Erythroblast (primary cell): ENCODE results near the gene PABPC1L.

Source experiments
- DNase-seq, 2 experiments: peaks; one replicate each; lab custom pipeline; 2025; lab: John Stamatoyannopoulos, UW
- GATA1 ChIP-seq: IDR thresholded peaks from 2 replicates; pipeline ENCODE4 v1.6.1; 2011; ENCODE audit warnings: low read depth, mild to moderate bottlenecking, control low read depth, low read length, moderate library complexity
- POLR2A ChIP-seq: IDR thresholded peaks from 2 replicates; pipeline ENCODE4 v1.6.1; 2011; ENCODE audit warnings: mild to moderate bottlenecking, low read length

The PABPC1L gene

DNA sequence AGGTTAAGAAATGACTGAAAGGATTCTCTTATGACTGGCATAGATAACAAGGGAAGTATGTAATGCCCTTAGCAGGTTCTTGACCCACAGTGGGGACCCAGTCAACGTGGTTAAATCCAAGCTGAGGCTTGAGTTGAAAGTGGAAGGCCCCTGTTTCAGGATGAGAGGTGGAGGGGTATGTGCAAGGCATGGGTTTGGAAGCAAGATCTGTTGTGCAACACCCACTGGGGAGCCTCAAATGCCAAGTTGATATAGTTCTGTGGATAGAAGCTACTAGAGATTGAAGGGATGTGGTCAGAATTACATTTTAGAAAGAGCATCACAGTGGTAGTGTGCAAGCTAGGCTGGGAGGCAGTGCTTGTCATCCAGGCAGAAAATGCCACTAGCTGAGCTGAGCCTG is 5.1 kb downstream of the PABPC1L start:
- no peak for DNase-seq
- no peak for TF ChIP-seq GATA1
- TF ChIP-seq POLR2A, result no peak

DNA sequence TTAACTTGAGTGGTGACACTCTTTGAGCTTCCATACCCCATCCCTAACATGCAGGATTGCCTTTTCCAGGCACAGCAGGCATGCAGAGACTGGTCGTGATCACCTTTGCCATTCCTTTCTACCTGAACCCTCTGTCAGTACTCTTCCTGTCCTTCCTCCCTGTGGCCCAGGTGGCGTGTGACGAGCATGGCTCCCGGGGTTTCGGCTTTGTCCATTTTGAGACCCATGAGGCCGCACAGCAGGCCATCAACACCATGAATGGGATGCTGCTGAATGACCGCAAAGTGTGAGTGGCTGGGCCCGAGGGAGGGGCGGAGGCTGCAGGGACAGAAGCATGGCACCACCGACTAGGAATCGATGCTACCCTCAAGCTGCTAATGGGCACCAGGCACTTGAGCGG is 6.7 kb downstream of the PABPC1L start:
- no peak for DNase-seq
- no peak for TF ChIP-seq POLR2A
- TF ChIP-seq GATA1, result no peak

DNA sequence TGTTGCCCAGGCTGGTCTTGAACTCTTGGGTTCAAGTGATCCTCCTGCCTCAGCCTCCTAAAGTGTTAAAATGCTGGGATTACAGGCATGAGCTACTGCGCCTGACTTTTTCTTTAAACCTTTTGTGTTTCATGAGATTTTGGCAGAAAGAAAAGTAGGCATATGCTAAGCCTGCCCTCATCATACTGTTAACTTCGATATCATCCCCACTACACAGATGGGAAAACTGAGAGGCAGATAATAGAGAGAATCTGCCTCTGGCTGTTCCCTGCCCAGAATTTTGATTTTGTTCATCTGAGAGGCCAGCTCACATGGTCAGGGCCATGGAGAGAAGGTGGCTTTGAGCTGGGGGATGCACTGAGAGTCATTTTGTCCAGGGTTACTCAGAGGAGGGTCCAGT is 7.5 kb downstream of the PABPC1L start:
- DNase-seq, result no peak
- TF ChIP-seq GATA1, result no peak
- TF ChIP-seq POLR2A, result no peak

DNA sequence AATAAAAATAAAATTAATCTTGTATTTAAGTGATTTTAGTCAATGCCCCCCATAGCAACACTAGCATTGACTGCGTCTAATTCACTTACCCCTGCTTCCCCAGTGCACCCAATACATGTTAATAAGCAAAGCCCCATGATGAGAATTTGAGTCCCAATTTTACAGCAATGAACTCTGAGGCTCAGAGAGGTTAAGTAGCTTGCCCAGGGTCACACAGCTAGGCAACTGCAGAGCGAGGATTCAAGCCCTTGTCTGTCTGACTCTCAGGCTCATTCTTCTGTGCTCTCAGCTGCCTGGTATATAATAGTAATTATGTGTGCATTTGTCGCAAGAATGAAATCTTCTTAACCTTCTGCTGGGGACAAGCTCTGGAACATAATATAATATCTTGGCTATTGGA is 8.5 kb downstream of the PABPC1L start:
- DNase-seq, result no peak
- TF ChIP-seq GATA1 (no peak), POLR2A (no peak)

DNA sequence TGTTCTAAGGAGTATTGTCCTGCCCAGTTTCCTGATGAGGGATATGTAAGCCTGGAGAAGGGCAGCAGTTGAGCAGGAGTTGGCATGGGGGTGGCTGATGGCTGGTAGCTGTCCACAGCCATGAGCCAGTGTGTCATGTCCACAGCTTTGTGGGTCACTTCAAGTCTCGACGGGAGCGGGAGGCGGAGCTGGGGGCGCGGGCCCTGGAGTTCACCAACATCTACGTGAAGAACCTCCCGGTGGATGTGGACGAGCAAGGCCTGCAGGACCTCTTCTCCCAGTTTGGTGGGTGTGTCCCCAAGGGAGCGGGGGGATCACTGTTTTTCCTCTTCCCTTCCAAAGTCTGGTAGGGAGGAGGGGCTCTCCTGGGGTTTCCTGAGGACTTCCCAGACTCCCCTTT is 8.9 kb downstream of the PABPC1L start:
- no peak for TF ChIP-seq POLR2A
- TF ChIP-seq GATA1, result no peak

DNA sequence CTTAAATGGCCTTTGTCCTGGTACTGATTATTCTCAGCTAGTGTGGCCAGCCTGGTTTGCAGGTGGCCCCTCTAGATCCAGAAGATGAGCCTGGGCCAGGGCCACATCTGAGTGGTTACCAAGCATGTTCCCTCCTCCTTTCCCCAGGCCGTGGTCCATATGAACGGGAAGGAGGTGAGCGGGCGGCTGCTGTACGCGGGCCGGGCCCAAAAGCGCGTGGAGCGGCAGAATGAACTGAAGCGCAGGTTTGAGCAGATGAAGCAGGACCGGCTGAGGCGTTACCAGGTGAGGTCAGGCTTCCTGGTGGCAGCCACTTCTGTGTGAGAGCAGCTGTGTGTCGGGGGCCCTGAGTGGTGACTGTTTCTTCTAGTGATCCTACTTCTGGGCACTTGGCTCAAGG is 11.6 kb downstream of the PABPC1L start:
- DNase-seq, result no peak
- TF ChIP-seq POLR2A (no peak), GATA1 (no peak)

More for the DNA sequence above, 8.9 kb downstream of the PABPC1L start:
- no peak for DNase-seq

DNA sequence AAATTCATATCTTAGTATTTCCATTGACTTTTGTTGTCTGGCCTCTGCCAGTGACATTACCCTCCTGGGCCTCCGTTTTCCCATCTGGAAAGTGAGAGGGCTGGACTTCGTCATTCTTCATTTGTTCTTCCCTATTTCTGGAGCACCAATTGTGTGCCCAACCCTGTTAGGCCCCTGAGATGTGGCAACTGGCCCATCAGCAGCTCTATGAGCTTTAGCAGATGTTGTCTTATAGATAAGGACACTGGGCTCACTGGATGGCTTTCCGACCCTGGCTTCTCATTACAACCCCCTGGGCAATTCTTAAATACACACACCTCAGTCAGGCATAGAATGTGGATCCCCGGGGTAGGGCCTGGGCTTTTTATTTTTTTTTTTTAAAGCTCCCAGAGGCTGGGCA is 14.7 kb downstream of the PABPC1L start:
- peak; percentile 68 to 87 for DNase-seq
- no peak for TF ChIP-seq POLR2A
- TF ChIP-seq GATA1, result no peak

DNA sequence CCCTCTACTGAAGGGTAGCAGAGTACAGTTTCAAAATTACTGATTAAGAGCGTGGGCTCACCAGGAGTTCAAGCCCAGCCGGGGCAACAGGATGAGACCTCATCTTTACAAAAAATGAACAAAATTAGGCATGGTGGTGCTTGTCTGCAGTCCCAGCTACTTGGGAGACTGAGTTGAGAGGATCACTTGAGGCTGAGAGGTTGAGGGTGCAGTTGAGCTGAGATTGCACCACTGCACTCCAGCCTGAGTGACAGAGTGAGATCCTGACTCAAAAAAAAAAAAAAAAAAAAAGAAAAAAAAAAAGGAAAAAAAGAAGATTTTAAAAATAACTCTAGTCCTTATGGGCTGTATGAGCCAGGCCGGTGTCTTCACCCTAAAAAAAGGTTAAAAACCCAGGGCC is 18.7 kb downstream of the PABPC1L start:
- no peak for DNase-seq
- TF ChIP-seq POLR2A (no peak), GATA1 (no peak)

DNA sequence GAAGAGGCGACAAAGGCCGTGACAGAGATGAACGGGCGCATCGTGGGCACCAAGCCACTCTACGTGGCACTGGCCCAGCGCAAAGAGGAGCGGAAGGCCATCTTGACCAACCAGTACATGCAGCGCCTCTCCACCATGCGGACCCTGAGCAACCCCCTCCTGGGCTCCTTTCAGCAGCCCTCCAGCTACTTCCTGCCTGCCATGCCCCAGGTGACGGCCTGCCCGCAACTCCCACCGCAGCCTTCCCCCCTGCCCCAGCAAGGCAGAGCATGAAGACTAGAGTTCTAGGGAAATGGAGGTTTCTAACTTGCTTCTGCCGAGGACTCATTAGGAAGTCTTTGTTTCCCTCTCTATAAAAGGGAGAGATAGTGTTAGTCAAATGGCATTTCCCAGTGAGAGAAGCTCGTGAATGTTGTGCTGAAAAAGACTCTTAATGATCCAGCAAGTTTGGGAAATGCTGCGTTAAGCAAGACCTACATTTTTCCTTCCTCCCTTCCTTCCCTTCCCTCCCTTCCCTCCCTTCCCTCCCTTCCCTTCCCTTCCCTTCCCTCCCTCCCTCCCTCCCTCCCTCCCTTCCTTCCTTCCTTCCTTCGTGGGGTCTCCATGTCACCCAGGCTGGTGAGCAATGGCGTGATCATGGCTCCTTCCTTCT is 20.8 kb downstream of the PABPC1L start:
- DNase-seq, result no peak
- TF ChIP-seq GATA1 (no peak), POLR2A (no peak)

DNA sequence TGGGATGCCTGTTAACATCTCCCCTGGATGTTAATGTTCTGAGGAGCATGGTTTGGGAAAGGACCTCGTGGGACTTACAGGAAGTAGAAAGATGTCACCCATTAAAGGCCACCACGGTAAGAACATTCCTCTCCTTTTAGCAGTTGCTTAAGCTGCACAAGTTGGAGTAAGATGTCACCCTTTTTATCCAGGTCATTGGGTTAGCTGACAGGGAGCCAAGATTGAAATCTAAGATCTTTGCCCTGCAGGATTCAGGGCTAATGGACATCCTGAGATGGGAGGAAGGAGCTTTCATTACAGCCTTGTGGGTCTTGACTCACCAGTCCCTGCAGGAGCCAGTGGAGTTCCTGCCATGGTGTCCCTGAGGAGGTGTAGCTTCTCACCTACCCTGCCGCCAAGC is 22.1 kb downstream of the PABPC1L start:
- TF ChIP-seq GATA1, result no peak
- no peak for TF ChIP-seq POLR2A
- no peak for DNase-seq

DNA sequence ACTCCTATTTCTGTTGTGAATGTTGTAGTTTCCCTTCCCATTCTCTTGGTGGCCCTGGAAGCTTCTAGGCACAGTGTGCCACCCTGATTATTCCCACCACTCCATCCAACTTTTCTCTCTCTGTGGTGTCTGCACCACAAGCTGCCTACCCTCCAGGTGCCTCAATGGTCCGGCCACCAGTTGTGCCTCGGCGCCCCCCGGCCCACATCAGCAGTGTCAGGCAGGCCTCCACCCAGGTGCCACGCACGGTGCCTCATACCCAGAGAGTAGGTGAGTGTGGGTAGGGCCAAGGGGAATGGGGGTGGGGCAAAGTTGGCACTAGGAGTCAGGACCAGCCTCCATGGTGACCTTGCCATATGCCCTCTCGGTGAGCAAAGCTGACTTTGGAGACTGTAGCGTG is 23.1 kb downstream of the PABPC1L start:
- TF ChIP-seq GATA1 (no peak), POLR2A (no peak)
- DNase-seq, result no peak

DNA sequence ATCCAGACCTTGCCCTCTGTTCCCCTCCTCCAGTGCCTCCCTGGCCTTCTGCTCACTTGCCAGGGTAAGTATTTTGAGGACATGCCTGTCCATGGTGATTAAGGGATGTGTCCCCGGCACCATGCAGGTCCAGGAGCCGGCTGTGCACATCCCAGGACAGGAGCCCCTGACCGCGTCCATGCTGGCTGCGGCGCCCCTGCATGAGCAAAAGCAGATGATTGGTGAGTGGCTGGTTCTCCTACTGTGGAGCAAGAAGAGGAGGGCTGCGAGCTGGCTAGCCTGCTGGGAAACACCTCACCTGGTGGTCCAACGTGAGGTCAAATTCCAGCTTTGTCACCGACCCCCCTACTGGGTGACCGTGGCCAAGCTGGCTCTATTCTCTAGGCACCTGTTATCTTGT is 26.6 kb downstream of the PABPC1L start:
- TF ChIP-seq GATA1, result no peak
- no peak for TF ChIP-seq POLR2A
- DNase-seq, result no peak

DNA sequence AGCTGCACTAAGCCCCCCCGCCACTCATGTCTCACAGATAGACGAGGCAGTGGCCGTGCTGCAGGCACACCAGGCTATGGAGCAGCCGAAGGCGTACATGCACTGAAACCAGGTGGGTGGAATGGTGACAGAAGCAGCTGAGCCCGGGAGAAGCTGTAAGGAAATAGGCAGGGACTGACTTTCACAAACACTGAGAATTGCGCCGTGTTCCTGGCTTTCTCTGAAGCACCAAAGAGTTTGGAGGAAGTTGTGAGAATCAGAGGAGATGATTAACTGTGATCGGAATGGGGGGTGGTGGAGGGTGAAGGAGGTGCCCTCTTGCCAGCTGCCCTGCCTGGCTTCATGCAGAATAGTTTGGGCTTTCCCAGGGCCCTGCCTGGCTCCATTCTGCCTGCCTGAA is 28.8 kb downstream of the PABPC1L start:
- TF ChIP-seq POLR2A, result no peak
- no peak for TF ChIP-seq GATA1

DNA sequence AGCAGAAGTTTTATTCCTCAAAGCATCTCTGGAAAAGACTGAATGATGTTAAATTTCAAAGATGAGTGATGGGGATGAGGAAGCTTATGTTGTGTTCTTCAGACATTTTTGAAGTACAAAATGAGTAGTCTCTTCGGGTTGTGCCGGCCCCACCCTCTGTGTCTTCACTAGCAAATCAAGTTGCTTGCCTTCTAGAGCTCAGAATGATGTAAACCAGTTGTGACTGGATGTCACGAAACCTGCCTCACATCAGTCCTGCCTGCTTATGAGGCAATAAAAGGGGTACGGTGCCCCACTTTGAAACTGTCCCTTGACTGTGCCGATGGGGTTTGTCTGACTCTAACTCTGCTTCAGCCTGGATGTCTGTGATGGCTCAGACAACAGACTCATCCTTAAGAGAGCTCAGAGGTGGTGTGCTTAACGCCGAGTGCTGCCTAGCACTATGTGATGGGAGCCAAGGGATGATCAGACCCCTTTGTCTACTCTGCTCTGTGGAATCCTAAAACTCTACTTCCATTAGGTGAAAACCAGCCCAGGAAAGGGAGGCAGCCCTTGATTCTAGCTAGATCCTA is 31.3 kb downstream of the PABPC1L start:
- no peak for TF ChIP-seq POLR2A
- TF ChIP-seq GATA1, result no peak

More for the DNA sequence above, 28.8 kb downstream of the PABPC1L start:
- no peak for DNase-seq

More for the DNA sequence above, 31.3 kb downstream of the PABPC1L start:
- DNase-seq, result no peak
